Measurements from ENCODE around the gene DCHS1. TPM values are rescaled to one million over a fixed set of nuclear protein-coding genes. Genes with fewer than 3 reads are reported as not detected.

The DCHS1 gene
- total and polyA plus RNA-seq, 2 of the 13 experiments (the other 11 are each of a cell fraction or from before 2014, with no cell fraction given): under 0.01 to 0.03 TPM

DNA sequence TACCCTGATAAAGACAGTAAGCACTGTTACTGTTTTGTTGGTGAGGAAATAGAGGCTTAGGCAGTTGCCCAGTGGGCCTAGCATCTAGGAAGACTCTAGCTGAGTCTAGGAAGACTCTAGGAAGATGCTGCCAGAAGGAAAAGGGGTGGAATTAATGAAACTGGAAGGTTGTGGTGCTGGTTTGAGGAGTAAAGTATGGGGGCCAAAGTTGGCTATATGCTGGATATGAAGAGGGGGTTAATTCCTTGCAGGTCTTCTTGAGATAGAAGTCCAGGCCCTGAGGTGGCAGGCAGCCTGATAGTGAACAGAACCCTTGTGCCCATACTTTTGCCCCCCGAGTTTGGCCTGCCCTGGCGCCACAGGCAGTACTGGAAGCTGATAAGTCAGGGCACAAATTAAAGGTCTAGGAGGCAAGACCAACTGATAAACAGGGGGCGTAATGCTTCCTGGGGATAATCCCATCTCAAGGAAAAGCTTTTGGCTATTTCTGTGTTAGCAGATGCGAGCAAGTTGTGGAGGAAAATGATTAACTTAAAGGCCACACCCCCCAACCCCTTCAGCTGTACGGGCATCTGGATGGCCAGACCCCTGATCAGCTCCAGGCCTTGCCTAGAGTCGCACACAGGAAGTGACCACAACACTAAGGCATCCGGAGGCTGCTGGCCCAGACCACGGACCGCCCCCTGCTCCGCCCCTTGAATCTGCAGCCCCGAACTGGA is 49.0 kb downstream of the DCHS1 start (continued):
- TF ChIP-seq, protein P1, sequence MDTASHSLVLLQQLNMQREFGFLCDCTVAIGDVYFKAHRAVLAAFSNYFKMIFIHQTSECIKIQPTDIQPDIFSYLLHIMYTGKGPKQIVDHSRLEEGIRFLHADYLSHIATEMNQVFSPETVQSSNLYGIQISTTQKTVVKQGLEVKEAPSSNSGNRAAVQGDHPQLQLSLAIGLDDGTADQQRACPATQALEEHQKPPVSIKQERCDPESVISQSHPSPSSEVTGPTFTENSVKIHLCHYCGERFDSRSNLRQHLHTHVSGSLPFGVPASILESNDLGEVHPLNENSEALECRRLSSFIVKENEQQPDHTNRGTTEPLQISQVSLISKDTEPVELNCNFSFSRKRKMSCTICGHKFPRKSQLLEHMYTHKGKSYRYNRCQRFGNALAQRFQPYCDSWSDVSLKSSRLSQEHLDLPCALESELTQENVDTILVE (CRISPR knock-in tag; IDR thresholded peaks at IDR 0.05): peak; percentile 56; the same call in 1 of the 2 replicates
- TF ChIP-seq, protein P2, sequence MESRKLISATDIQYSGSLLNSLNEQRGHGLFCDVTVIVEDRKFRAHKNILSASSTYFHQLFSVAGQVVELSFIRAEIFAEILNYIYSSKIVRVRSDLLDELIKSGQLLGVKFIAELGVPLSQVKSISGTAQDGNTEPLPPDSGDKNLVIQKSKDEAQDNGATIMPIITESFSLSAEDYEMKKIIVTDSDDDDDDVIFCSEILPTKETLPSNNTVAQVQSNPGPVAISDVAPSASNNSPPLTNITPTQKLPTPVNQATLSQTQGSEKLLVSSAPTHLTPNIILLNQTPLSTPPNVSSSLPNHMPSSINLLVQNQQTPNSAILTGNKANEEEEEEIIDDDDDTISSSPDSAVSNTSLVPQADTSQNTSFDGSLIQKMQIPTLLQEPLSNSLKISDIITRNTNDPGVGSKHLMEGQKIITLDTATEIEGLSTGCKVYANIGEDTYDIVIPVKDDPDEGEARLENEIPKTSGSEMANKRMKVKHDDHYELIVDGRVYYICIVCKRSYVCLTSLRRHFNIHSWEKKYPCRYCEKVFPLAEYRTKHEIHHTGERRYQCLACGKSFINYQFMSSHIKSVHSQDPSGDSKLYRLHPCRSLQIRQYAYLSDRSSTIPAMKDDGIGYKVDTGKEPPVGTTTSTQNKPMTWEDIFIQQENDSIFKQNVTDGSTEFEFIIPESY (CRISPR knock-in tag; IDR thresholded peaks at IDR 0.05): no peak
- peak; percentile 19; the same call in 1 of the 2 replicates for TF ChIP-seq NCOA2 (CRISPR knock-in tag; IDR thresholded peaks at IDR 0.05)
- TF ChIP-seq ARID2 (CRISPR knock-in tag; IDR thresholded peaks at IDR 0.05; ENCODE audit: borderline replicate concordance): no peak
- TF ChIP-seq KAT8 (CRISPR knock-in tag; IDR thresholded peaks at IDR 0.05): peak; percentile 61; the same call in 1 of the 2 replicates
- peak; percentile 63 for TF ChIP-seq ATF7 (IDR thresholded peaks at IDR 0.05)
- peak; percentile 96 for TF ChIP-seq ATF7 (CRISPR knock-in tag; IDR thresholded peaks at IDR 0.05)
- TF ChIP-seq ZFX (CRISPR knock-in tag; IDR thresholded peaks at IDR 0.05; ENCODE audit: low read depth): peak; percentile 77
- no peak for TF ChIP-seq ZNF180 (CRISPR knock-in tag; IDR thresholded peaks at IDR 0.05; ENCODE audit: borderline replicate concordance, low read depth)
- peak; percentile 62; the same call in 1 of the 2 replicates for TF ChIP-seq YEATS2 (CRISPR knock-in tag; IDR thresholded peaks at IDR 0.05; ENCODE audit: borderline replicate concordance)
- 0 out of 2 replicates have a peak, but pooled peaks have one; percentile 40 for TF ChIP-seq TGIF2 (CRISPR knock-in tag; IDR thresholded peaks at IDR 0.05)
